Activated CD4-positive, alpha-beta T cell treated with anti-CD3 and anti-CD28 coated beads, Interleukin-2, amount 50 U/mL, for 4 hours (primary cell): Measurements from ENCODE around the gene DCX.
"Not testable (repeated sequence)": the region's sequence is repeated elsewhere in the genome, so short reads cannot be mapped to it uniquely, and the experiment has no call there.

Source experiments
- DNase-seq, 2 experiments: peaks; one replicate each; pipeline ENCODE4 v3.0.0-alpha.2; 2020

The DCX gene

DNA sequence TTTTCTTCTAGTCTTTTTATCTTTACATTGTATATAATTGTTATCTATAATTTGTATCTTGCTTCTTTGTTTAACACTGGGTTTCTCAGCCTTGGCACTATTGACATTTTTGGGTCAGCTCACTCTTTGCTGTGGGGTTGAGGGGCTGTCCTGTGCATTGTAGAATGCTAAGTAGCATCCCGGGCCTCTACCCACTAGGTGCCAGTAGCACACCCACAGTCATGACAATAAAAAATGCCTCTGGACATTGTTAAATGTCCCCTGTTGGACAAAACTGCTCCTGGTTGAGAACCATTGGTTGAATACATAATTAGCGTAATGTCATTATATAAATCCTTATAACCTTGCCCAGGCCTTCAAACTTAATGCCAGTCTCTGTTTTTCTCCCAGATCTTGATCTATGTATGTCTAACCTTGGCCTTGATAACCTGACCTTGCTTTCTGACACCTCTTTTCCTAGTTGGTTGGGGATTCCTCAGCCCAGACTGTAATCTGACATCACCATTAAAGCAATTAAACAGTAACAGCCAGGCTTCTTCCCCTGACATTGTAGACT is 46.1 kb downstream of the DCX start:
- no peak for DNase-seq

DNA sequence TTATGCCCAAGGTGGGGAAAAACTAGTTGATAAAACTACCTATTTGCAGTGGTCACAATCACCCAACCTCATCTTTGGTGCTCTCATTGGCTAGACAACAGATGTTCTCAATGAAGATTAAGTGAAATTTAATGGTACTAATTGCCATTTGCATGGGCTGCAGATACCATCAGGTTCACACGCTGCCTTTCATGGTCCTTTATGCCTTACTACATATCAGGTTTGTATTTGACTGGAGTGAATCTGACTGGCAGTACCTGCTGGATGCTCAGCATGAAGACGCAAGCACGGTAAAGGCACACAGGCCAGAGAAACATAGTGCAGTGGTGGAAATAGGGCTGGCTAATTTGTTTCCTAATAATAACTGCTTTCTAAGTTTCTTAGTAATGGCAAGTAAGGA is 48.3 kb downstream of the DCX start:
- no peak for DNase-seq

DNA sequence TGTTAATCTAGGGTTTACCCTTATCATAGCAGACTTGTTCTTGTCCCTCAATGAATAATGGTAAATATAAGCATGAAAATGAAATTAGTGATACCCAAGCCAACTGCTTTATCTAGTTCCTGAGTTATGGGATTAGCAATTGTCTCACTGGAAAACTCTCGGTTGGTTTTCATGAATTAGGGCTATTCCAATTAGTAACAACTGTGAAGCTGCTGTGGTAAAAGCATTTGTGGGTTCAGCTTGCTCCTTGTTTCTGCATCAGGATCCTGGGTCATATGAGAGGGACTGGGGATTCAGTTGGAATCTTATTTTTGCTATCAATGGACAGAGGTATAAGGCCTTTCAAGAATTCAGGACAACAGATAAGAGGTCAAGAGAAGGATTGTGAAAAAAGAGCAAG is 50.2 kb downstream of the DCX start:
- DNase-seq: no peak

DNA sequence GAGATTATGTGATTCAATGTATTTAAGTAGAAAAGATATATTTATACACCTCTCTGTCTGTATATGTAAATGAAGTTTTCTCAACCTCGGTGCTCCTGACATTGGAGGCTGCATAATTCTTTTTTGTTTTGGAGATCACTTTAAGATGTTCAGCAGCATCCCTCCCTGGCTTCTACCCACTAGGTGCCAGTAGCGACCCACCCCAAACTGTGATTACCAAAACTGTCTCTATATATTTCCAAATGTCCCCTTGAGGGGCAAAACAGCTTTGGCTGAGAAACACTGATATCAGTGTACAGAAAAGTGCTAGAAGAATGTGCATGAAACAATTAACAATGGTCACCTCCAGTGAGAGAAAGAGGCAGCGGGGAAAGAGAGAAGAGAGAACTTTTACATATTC is 51.2 kb downstream of the DCX start:
- no peak for DNase-seq

DNA sequence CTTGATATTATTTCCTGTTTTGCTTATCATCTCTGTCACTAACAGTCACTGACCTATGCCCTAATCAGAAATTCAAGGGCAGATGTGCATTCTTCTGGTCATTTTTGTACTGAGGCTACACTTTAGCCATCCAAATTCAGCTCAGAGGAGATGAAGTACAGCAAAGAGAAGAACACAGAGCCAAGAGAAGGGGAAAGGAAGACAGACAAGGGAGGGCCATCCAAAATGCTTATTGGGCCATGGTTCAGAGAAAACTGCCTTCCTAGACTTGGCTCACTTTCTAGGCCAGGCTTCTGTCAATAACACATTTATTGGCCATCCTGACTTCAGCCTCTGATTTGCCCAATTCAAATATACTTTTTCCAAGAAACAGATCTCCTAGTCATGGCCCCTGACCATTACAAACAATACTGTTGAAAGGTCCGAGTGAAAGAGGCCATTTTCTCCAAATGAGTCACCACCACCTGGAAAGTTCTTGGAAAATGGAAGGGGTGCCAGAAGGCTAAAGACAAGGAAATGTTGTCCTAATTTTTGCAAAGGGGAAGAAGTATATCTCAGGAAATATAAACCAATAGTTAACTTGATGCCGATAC is 56.4 kb downstream of the DCX start:
- no peak for DNase-seq

DNA sequence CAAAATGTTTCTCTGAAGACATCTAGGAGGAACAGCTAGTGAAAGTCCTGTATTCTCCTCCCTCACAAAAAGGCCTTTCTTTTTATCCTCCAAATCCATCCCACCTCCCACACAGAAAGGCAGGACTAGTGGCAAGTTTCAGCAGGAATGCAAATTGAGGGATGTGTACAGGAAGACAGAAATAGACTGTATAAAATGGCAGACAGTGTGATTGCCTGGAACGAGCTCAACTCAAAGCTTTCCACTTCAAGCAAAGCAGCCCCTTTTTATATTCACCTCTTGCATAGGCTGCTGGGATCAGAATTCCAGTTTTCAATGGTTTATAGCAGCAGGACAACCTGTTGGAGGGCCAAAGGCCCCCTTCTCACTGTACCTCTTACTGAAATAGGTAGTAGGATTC is 57.5 kb downstream of the DCX start:
- no peak for DNase-seq

DNA sequence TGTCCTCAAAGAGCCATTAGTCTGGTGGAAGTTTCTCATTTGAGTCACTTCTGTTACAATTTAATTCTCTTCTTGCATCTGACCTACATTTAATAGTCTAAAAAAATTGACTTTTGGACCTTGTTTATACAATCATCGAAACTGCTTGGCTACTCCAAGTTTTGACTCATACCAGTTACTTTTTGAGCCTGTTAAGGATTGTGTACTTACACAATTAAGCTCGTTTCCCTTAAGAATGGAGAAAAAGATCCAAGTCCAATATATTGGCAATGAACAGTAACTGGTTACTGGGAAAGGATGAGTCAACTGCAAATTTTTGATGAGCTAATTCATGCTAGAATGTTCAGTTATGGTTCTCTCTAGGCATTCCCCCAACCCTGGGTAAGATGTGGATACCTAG is 58.2 kb downstream of the DCX start:
- no peak for DNase-seq

DNA sequence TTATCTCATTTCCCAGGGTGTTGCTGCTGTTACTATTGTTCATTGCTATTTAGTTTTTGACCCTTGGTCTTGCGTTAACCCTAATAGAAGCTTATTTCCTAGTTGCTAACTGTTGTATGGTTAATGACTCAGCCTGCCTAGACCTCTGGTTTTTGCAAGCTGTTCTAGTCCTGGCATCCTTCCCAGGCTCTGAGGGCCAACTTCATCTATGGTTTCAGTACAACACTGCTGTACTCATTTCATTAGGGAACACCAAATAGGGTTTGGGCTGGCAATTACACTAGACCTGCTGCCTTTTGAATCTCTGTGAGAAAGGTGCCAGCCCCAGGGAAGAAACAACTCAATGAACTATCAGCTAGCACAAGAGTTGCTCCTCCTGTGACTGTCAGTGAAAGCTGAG is 59.6 kb downstream of the DCX start:
- no peak for DNase-seq

DNA sequence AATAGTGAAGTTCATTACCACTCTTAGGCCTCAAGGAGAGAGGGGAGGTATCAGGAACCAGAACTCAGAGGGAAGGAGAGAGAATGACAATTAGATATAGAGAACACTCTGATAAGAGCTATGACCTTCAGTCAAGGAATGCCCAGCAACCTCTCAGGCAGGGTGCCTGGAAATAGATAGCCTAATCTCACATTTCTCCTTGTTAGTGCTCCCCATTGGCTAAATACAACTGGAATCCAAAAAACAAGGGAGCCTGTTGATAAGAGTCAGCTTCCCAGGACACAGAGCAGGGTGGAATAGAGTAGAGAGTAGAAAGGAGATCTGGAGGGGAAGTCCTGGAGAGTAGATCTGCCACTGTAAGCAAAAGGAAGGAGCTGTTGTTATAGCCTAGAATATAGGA is 62.1 kb downstream of the DCX start:
- DNase-seq: no peak

DNA sequence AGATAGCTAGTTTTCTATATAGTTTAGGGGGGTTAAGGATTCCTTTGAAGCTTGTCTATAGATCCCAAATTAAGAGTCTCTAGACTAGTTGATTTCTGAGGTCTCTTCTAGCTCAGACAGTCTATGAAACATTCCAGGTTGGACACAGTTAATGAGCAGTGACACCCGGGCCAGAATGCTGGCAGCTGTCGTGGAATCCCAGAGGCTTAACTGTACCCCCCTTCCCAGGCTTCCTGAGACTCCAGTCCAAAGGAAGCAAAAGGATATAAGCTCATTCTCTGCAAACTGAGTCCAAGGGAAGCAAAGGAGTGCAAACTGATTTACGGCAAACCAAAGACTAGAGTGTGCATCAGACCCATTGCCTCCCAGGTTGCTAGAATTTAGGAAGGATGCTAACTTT is 62.9 kb downstream of the DCX start:
- no peak for DNase-seq

DNA sequence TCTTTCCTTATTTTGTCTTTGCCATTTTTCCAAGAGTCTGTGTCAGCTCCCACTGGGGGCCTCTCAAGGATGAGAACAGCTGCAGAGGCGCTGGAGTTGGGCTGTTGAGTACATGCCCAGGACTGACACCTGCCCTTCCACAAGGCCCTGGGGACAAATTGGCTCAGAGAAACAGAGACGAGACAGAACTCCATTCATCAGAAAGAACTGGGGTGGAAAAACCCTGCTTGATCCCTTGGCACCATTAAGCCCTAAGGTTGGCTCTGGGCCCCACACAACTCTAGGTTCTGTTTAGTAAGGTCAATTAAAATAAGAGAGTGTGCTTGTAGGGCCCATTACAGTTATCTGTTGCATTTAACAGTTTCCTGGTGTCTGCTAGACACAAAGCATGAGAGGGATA is 63.6 kb downstream of the DCX start:
- no peak for DNase-seq

DNA sequence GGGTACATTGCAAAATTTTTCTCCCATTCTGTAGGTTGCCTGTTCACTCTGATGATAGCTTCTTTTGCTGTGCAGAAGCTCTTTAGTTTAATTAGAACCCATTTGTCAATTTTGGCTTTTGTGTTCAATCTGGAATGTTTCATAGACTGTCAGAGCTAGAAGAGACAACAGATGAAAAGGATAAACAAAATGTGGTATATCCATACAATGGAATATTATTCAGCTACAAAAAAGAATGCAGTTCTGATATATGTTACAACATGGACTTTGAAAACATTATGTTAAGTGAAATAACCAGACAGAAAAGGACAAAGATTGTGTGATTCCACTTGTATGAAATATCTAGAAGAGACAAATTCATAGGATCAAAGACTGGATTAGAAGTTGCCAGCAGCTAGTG is 65.8 kb downstream of the DCX start:
- DNase-seq: not testable (repeated sequence)

DNA sequence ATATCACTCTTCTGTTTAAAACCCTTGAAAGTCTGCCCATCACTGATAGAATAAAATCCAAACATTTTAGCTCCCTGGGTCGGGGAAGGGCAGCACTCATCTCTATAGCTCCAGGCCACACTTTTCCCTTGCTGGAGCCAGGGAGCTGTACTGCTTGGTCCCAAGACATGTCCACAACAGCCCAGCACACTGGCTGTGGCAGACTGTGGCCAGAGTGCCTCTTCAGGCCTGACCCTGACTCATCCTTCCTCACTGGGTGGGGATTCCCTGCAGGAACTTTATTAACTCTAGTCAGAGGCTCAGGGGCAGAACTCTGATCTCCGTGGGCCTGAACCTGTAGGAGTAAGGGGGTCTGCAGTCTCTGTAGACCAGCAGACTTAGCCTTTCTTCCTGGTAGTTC is 71.9 kb downstream of the DCX start:
- no peak for DNase-seq

DNA sequence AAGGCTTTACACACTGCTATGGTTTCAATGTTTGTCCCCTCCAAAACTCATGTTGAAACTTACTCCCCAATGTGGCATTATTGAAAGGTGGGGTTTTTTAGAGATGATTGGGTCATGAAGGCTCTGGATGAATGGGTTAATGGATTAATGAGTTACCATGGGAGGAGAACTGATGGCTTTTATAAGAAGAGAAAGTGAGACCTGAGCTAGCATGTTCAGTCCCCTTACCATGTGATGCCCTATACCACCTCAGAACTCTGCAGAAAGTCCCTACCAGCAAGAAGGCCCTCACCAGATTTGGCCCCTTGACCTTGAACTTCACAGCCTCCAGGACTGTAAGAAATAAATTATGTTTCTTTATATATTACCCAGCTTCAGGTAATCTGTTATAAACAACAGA is 72.8 kb downstream of the DCX start:
- no peak for DNase-seq

DNA sequence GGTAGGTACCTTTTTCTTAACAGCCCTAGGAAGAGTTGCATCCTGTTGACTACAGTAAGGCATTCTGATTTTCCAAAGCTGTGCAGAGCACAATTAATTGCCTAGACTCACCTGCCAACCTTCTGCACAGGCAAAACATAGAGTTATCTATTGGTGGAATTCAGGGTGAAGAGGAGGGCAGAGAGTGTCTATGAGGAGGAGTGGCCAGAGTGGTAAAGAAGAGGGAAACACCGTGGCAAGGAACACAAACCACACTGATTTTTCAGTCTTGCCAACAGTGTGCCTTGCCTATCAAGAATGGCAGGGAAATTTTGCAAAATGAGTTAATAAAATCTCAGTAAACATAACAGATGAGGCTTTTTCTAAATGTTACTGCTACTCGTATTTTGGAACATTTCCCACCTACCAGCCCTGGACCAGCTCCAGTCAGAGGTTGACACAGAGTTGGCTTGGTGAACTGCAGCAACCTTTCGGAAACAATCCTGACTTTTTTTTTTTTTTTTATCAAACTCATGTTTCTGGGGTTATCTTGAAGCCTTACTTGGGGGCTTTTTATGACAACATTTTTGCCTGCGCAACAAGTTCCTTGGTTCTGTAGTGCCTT is 73.8 kb downstream of the DCX start:
- no peak for DNase-seq

DNA sequence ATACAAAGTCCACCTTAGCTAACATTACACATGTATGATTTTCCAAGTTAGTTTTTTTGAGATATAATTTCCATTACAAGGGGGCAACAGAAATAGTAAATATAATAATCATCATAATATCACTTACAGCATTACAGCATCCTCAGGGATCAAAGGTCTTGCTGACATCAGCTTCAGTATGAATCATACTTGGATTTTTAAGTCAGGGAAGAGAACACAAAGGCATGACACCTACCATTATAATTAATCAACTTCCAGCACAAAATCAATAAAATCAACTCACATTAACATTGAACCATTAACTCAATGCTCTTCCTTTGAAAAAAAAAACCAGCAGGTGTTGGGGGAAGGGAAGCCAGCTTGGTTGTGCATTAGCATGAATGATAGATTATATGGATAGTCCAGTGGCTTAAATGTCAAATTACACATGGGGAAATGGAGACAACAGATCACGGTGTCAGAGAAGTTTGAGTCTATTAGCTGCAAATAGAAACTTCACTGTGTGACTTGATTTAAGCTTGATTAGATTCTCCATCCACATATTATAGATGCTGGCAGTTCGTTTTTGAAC is 74.8 kb downstream of the DCX start:
- no peak for DNase-seq

DNA sequence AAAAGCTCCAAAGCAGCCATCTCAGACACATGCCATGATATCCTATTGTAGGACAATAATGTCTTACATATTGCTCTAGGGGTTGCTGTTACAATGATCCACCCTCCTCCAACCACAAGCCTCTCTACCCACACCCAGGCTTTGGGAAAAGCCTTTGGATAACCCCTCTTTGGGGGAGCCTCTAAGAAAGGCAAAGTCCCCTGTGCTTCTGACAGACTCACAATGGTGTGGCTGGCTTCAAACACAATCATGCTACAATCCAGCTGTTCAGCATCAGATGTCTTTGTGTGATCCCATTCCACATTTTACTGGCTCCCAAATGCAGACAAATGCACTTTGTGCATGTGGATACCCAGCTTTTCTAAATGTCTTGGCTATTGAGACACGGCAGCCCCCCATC is 75.9 kb downstream of the DCX start:
- DNase-seq: no peak

DNA sequence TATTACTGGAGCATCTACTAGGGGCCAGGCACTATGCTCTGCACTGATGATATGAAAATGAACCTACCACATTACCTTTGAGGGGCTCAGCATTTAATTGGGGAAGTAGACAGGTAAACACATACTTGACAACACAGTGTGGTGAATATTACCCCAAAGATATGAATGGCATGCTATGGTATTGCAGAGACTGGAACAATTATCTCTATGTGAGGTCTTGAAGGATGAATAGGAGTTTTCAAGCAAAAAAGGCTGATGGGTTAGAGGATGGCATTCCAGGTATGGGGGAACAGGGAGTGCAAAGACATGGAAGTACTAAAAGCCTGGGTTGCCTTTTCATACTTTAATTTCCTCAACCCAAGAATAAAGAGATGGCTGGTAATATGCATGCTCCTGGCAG is 82.6 kb downstream of the DCX start:
- DNase-seq: no peak

DNA sequence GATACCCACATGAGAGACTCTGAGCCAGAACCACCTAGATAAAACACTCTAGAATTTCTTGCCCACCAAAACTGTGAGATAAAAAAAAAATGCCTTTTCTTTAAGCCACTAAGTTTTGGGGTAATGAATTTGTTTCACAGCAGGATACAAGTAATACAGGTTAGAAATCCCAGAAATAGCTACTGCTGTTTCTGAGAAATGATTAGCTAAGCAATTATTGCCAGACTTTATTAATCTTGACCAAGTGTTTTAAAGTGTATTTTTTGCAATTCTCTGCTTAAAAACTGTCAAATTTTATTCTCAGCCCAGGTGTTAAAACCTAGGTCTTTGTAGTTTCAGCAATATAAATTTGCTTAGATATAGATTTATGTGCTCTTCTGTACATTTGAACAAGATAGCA is 83.1 kb downstream of the DCX start:
- no peak for DNase-seq

DNA sequence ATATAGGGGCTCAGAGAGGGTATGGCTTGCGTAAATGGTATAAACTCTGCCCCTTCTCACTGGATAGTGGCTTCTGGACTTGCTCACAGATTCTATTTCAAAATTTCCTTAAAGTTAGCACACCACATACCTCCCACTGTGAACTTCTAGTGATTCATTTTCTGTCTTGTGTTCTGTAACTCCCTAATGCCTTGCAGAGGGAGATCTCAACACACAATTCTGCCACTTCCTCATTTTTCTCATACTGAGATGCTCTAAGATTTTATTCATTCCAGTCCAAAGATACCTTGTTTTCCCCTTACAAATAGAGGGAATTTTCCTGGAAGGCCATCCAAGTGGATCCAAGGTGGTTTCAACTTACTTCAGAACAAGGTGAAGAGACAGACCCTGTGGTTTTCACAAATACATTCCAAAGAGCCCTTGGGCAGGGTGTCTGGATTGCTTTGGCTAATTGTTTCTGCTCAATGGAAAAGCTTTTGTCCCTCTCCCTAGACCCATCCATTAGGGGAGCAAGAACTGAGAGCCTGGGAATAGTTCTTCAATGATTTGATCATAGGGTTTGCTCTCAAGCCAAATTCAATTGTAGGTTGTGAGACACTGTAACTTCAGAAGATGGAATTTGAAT is 89.6 kb downstream of the DCX start:
- DNase-seq: no peak

DNA sequence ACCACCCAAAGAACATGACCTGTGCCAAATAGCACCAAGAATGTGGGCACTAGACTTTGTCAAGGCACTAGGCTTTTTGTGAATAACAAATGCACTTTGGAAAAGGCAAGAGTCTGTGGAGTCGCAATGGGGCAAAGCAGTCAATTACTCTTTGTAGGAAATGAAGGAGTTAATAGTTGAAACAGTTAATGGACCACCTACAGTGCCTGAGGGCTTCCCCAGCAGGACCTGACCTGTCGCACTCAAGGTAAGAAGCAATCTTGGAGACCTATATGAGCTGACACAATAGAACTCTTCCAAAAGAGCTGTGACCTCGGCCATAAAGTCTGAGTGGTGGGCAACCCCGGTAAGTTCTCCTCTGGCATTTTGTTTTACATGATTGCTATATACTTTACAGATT is 92.5 kb downstream of the DCX start:
- no peak for DNase-seq

DNA sequence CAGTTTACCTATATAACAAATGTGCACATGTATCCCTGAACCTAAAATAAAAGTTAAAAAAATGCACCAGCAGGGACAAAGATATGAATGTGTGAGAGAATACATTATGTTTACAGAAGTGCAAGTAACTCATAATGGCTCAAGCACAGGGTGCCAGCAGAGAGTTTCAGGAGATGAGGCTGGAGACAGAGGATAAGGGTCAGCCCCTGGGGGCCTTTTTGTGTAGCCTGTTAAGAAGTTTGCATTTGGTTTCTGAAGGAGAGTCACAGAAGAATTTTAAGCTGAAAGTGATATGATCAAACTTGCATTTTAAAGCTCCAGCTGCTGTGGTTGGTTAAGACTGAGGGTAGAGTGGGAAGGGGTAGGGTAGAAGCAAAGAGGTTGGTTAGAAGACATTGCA is 93.1 kb downstream of the DCX start:
- DNase-seq: no peak

DNA sequence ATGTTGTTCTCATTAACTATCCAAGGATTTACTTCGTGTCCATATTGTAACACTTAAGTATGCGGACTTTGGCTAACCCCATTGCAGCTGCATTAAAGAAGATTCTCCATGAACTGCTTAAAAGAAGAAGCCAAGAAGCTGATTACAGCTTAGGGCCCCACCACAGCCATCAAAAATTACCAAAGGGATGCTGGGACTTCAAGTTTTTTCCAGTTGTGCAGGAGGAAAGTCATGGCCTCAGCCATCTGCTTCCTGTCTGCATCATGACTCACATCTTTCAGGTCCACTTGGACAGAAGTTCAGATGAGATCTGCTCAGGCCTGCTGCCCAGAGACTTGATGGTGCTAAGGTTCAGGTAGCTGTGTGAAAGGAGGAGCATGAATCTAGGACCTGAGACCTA is 102.9 kb downstream of the DCX start:
- DNase-seq: no peak

DNA sequence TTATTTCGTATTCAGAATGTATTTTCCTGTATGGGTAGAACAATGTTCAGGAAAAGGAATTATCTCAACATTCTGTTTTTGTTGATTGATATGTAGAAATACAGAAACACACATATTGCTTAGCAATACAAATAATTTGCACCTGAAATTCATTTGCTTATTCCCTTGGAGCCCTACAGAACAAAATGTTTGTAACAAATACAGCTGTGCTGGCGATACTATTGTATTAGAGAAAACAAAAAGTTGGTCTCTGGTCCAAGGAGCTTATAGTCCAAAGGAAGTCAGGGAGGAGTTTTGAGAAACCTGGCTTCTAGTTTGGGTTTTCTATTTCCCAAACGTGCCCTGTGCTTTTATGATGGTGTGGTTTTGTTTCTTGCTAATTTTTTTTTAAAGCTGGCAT is 104.0 kb downstream of the DCX start:
- no peak for DNase-seq
